A673 (cell line): Measurements from ENCODE around the gene MDGA2. TPM values are rescaled to one million over a fixed set of nuclear protein-coding genes. Genes with fewer than 3 reads are reported as not detected.

Experiments
- BruUV-seq: library from RNA; stranded (reverse); fragments of 400-500 nt; replicated peaks from 2 replicates; lab custom pipeline; 2021; lab: Mats Ljungman, UMichigan
- CTCF ChIA-PET: fragments of 300-600 bp; sonication (Branson Sonifier 250); formaldehyde crosslinking; loops from one replicate; lab custom pipeline; 2022; ENCODE audit warnings: antibody characterized with exemption; lab: Charles Lee
- POLR2A ChIA-PET: fragments of 300-600 bp; sonication (Branson Sonifier 250); formaldehyde crosslinking; loops from one replicate; lab custom pipeline; 2022; ENCODE audit warnings: antibody characterized with exemption; ENCODE audit not compliant: low non-redundant PET; lab: Charles Lee
- DNase-seq: peaks from one replicate; pipeline ENCODE4 v3.0.0-alpha.2; 2015; ENCODE audit warnings: low spot score
- H3K27ac ChIP-seq: fragments of 200-600 bp; sonication (generic); 2 replicates; pipeline ENCODE4 v1.5.1; 2016; ENCODE audit warnings: mixed run types, low read depth, mild to moderate bottlenecking, mixed read lengths, antibody characterized with exemption, low read length; ENCODE audit not compliant: poor library complexity, severe bottlenecking
- H3K27me3 ChIP-seq: fragments of 200-600 bp; sonication (generic); replicated peaks from 2 replicates; pipeline ENCODE4 v1.6.1; 2017; ENCODE audit warnings: mixed run types, low read depth, mild to moderate bottlenecking, mixed read lengths, antibody characterized with exemption, low read length; ENCODE audit not compliant: insufficient read depth, poor library complexity
- H3K36me3 ChIP-seq: fragments of 200-600 bp; sonication (generic); 2 replicates; pipeline ENCODE4 v1.6.1; 2016; ENCODE audit warnings: mixed run types, mild to moderate bottlenecking, mixed read lengths, antibody characterized with exemption, low read length; ENCODE audit not compliant: insufficient read depth, poor library complexity, severe bottlenecking
- H3K4me1 ChIP-seq: fragments of 200-600 bp; sonication (generic); 2 replicates; pipeline ENCODE4 v1.6.1; 2017; ENCODE audit warnings: mixed run types, mild to moderate bottlenecking, mixed read lengths, antibody characterized with exemption, low read length; ENCODE audit not compliant: insufficient read depth, poor library complexity, severe bottlenecking
- H3K4me3 ChIP-seq: fragments of 200-600 bp; sonication (generic); 2 replicates; pipeline ENCODE4 v1.5.1; 2016; ENCODE audit warnings: low read depth, mixed run types, mild to moderate bottlenecking, mixed read lengths, low read length; ENCODE audit not compliant: poor library complexity, severe bottlenecking
- H3K9me3 ChIP-seq: fragments of 200-600 bp; sonication (generic); 2 replicates; pipeline ENCODE4 v1.6.1; 2016; ENCODE audit warnings: mixed run types, low read depth, mild to moderate bottlenecking, mixed read lengths, antibody characterized with exemption, low read length; ENCODE audit not compliant: poor library complexity, severe bottlenecking
- EZH2 ChIP-seq: fragments of 200-600 bp; sonication (generic); IDR thresholded peaks from 2 replicates; pipeline ENCODE4 v1.6.1; 2017; ENCODE audit warnings: borderline replicate concordance, low read depth, mild to moderate bottlenecking, mixed read lengths, antibody characterized with exemption, low read length; ENCODE audit not compliant: poor library complexity, severe bottlenecking
- intact Hi-C: fragments of 100-400 bp; cut with micrococcal nuclease; formaldehyde crosslinking; loops from one replicate; pipeline ENCODE4 v1.10.0; 2022; ENCODE audit not compliant: unreplicated experiment
- total RNA-seq: library from RNA; stranded (reverse); gene quantifications from 2 replicates; pipeline ENCODE4 v1.2.3, GENCODE V29; 2021
- TF ChIP-seq, protein P1 (sequence below): fragments of 300-800, 200-600 bp; sonication (generic); conservative IDR thresholded peaks from 2 replicates; pipeline ENCODE4 v1.5.1; 2017; ENCODE audit warnings: low read depth, mild to moderate bottlenecking, antibody characterized with exemption, low read length, moderate library complexity, mixed read lengths

The MDGA2 gene
- total RNA-seq, 1 experiment from 2014 or later = not detected

DNA sequence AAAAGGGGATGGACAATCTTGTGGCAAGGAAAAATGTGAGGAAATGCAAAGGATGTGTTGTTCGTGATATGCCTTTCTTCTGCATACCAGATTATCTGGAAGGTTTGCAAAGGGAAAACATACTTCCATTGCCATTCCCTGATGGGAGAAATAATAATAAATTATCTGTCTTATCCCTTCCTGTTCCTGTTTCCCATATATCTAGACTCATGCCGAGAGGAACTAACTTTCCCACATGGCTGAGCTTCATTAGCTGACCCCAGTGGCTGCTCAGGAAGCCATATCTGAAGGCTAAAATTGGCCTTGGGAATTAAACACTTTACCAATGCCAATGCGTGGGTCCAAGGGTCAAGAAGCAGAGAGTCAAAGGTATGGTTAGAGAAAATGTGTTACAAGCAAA, 439.8 kb downstream of the MDGA2 start:
- intact Hi-C loops = no loop called here
- no peak overlapping the region for H3K4me3 ChIP-seq
- H3K27me3 ChIP-seq = no peaks in the 10 kb centered on the region
- TF ChIP-seq, protein P1, sequence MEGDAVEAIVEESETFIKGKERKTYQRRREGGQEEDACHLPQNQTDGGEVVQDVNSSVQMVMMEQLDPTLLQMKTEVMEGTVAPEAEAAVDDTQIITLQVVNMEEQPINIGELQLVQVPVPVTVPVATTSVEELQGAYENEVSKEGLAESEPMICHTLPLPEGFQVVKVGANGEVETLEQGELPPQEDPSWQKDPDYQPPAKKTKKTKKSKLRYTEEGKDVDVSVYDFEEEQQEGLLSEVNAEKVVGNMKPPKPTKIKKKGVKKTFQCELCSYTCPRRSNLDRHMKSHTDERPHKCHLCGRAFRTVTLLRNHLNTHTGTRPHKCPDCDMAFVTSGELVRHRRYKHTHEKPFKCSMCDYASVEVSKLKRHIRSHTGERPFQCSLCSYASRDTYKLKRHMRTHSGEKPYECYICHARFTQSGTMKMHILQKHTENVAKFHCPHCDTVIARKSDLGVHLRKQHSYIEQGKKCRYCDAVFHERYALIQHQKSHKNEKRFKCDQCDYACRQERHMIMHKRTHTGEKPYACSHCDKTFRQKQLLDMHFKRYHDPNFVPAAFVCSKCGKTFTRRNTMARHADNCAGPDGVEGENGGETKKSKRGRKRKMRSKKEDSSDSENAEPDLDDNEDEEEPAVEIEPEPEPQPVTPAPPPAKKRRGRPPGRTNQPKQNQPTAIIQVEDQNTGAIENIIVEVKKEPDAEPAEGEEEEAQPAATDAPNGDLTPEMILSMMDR = no peak
- no peak for TF ChIP-seq EZH2
- DNase-seq = no peak
- H3K36me3 ChIP-seq = no peaks in the 10 kb centered on the region
- CTCF ChIA-PET = no interaction called here
- no TSS peak for BruUV-seq
- H3K27ac ChIP-seq = no peak overlapping the region
- POLR2A ChIA-PET = no interaction called here
- H3K9me3 ChIP-seq = no peaks in the 10 kb centered on the region
- H3K4me1 ChIP-seq = no peaks in the 10 kb centered on the region

DNA sequence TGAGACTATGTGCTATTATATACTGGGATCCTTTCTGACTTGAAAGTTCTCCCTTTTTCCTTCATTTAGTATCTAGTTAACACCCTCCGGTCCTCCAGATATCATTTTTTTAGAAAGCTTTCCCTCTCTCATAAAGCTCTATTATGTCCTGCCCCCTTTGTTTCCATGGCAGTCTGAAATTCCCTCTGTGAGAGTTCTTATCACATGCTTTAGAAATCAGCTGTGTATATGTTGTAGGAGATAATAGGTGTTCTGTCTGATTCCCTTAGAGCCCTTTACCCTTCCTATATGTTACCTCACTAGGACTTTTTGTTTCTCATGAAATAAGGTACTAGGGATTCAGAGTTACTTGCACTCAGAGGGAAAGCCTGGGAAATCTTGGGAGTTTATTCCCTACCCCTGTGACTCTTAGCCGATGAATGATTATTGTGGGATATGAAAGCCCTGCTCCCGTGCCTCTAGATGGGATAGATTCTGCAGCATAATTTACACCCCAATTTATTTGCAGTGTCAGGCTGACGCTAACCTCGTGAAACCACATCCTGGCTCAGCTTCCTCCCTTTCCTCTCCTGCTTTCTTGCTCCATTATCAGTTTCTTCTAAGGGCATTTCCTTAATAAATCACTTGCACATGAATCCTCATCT, 448.4 kb downstream of the MDGA2 start:
- intact Hi-C loops = no loop called here
- no peaks in the 10 kb centered on the region for H3K27me3 ChIP-seq
- H3K4me1 ChIP-seq = peaks cover 11% of the 10 kb centered on the region
- no TSS peak for BruUV-seq
- peak overlapping the region; percentile 66 for H3K27ac ChIP-seq
- H3K4me3 ChIP-seq = no peak overlapping the region
- no peaks in the 10 kb centered on the region for H3K9me3 ChIP-seq
- ChIA-PET POLR2A (no interaction called here), CTCF (no interaction called here)
- DNase-seq = peak; percentile 47
- TF ChIP-seq EZH2 = no peak
- TF ChIP-seq, protein P1 = no peak
- no peaks in the 10 kb centered on the region for H3K36me3 ChIP-seq

DNA sequence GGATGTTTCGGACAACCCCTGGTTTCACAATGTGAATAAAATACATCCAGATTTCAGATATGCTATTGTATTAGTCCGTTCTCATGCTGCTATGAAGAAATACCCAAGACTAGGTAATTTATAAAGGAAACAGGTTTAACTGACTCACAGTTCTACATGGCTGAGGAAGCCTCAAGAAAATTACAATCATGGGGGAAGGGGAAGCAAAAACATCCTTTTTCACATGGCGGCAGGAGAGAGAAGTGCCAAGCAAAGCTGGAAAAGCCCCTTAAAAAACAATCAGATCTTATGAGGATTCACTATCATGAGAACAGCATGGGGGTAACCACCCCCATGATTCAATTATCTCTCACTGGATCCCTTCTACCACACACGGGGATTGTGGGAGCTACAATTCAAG, 451.7 kb downstream of the MDGA2 start:
- H3K36me3 ChIP-seq = no peaks in the 10 kb centered on the region
- BruUV-seq = no TSS peak
- DNase-seq = no peak
- POLR2A ChIA-PET = no interaction called here
- H3K27ac ChIP-seq = no peak overlapping the region
- no peaks in the 10 kb centered on the region for H3K27me3 ChIP-seq
- intact Hi-C loops = no loop called here
- H3K9me3 ChIP-seq = no peaks in the 10 kb centered on the region
- peaks cover 11% of the 10 kb centered on the region for H3K4me1 ChIP-seq
- CTCF ChIA-PET = no interaction called here
- H3K4me3 ChIP-seq = no peak overlapping the region
- TF ChIP-seq EZH2 = no peak
- TF ChIP-seq, protein P1 = no peak
